HG03565 (cell line): Measurements from ENCODE around the gene GRIP1.
A peak's percentile ranks its signal among the peaks of the same experiment; 100 is the strongest.

Experiments
- ATAC-seq: cut with Tn5 transposase; IDR thresholded peaks from one replicate; pipeline ENCODE4 v1.9.1; 2021; ENCODE audit warnings: mild to moderate bottlenecking, moderate library complexity; ENCODE audit not compliant: unreplicated experiment

GRIP1 gene

GRCh38 chr12:66647034-66647691 lies 31.7 kb downstream of the GRIP1 start:
- ATAC-seq: no peak

- ATAC-seq: no peak
Measured at GRCh38 chr12:66644151-66644550, 34.7 kb downstream of the GRIP1 start.

- ATAC-seq: no peak
Measured at GRCh38 chr12:66640691-66641460, 38.0 kb downstream of the GRIP1 start.

- no peak for ATAC-seq
Measured at GRCh38 chr12:66638666-66639065, 40.2 kb downstream of the GRIP1 start.

GRCh38 chr12:66637699-66638301 lies 41.1 kb downstream of the GRIP1 start:
- no peak for ATAC-seq

GRCh38 chr12:66636771-66637170 lies 42.1 kb downstream of the GRIP1 start:
- ATAC-seq: no peak

- no peak for ATAC-seq
Measured at GRCh38 chr12:66633676-66634075, 45.2 kb downstream of the GRIP1 start.

- no peak for ATAC-seq
Measured at GRCh38 chr12:66629138-66629870, 49.6 kb downstream of the GRIP1 start.

- no peak for ATAC-seq
Measured at GRCh38 chr12:66627988-66628317, 50.9 kb downstream of the GRIP1 start.

GRCh38 chr12:66627270-66627987 lies 51.4 kb downstream of the GRIP1 start:
- ATAC-seq: no peak

- peak; percentile 66 for ATAC-seq
Measured at GRCh38 chr12:66624806-66625205, 54.1 kb downstream of the GRIP1 start.

GRCh38 chr12:66623455-66623854 lies 55.4 kb downstream of the GRIP1 start:
- ATAC-seq: no peak

- ATAC-seq: no peak
Measured at GRCh38 chr12:66620688-66621087, 58.2 kb downstream of the GRIP1 start.

GRCh38 chr12:66620026-66620425 lies 58.9 kb downstream of the GRIP1 start:
- no peak for ATAC-seq

- ATAC-seq: no peak
Measured at GRCh38 chr12:66617991-66618390, 60.9 kb downstream of the GRIP1 start.

- no peak for ATAC-seq
Measured at GRCh38 chr12:66612090-66612775, 66.6 kb downstream of the GRIP1 start.

GRCh38 chr12:66607147-66607546 lies 71.7 kb downstream of the GRIP1 start:
- no peak for ATAC-seq

GRCh38 chr12:66605293-66605692 lies 73.6 kb downstream of the GRIP1 start:
- no peak for ATAC-seq

GRCh38 chr12:66603981-66604479 lies 74.8 kb downstream of the GRIP1 start:
- ATAC-seq: no peak

GRCh38 chr12:66603461-66603860 lies 75.4 kb downstream of the GRIP1 start:
- no peak for ATAC-seq
